ENCODE results near the gene TCERG1L. TPM values are rescaled to one million over a fixed set of nuclear protein-coding genes. Genes with fewer than 3 reads are reported as not detected.

TCERG1L gene
- polyA plus RNA-seq, 1 of the 3 experiments (the other 2 are of a cell fraction): not detected

- 49% methylated on average over 16 of the region's 16 CpGs for WGBS (ENCODE audit: low lambda C conversion rate)
- Histone ChIP-seq H3F3A (replicated peaks; ENCODE audit: insufficient read depth) (no peaks in the 10 kb centered on the region), H2AFZ (ENCODE audit: low read depth) (no peak overlapping the region), H3K4me1 (ENCODE audit: control insufficient read depth in 1 of 2, insufficient read depth in 2 of 2, low read depth in 1 of 2, low read length in 1 of 2) (peaks cover 0 to 38% of the 10 kb centered on the region in 2 experiments; a peak in 2 of 4 replicates), H3K9ac (no peak overlapping the region), H3K9me2 (no peaks in the 10 kb centered on the region), H3K27me3 (ENCODE audit: insufficient read depth) (no peaks in the 10 kb centered on the region), H3K4me3 (ENCODE audit: low read depth in 2 of 2, low read length in 1 of 2) (no peak overlapping the region), H3K4me2 (no peak overlapping the region), H4K20me1 (ENCODE audit: insufficient read depth) (no peaks in the 10 kb centered on the region), H3K27ac (ENCODE audit: low read depth in 2 of 2, low read length in 1 of 2) (peak overlapping the region in 1 of 2 experiments; percentile 76; a peak in 2 of 4 replicates), H3K79me2 (ENCODE audit: insufficient read depth) (no peaks in the 10 kb centered on the region), H3K36me3 (replicated peaks in 1 of 2; ENCODE audit: control insufficient read depth in 1 of 2, insufficient read depth in 2 of 2, low read length in 1 of 2) (no peaks in the 10 kb centered on the region), H3K9me3 (no peaks in the 10 kb centered on the region)
- CTCF ChIA-PET: interaction anchor here (1.0 to 1.5 kb wide), 3 partner anchors 12 to 229 kb away, joined by 3 to 4 read pairs (median 3); no protein-coding TSS in a partner anchor
- POLR2A ChIA-PET: interaction anchor here (0.6 kb wide), 1 partner anchor 794 kb away, joined by 3 read pairs; no protein-coding TSS in a partner anchor
- TF ChIP-seq RFX5 (IDR thresholded peaks at IDR 0.05; ENCODE audit: low read length): no peak
- no peak for TF ChIP-seq SMC3 (IDR thresholded peaks at IDR 0.05; ENCODE audit: low read depth, low read length)
- peak in 1 of 2 experiments; percentile 41; a peak in 1 of 4 replicates for TF ChIP-seq EP300 (IDR thresholded peaks at IDR 0.05; ENCODE audit: borderline replicate concordance in 1 of 2, low read depth in 1 of 2, low read length in 1 of 2)
- TF ChIP-seq NFIC (IDR thresholded peaks at IDR 0.05; ENCODE audit: borderline replicate concordance): no peak
- no peak for TF ChIP-seq JUND (IDR thresholded peaks at IDR 0.05)
- peak; percentile 52 for TF ChIP-seq CHD2 (IDR thresholded peaks at IDR 0.05; ENCODE audit: low read length, partially characterized antibody)
- TF ChIP-seq FOXJ3 (CRISPR knock-in tag; IDR thresholded peaks at IDR 0.05): peak; percentile 61; the same call in 1 of the 2 replicates
- TF ChIP-seq RCOR1 (IDR thresholded peaks at IDR 0.05; ENCODE audit: low read length): peak; percentile 57; the same call in 1 of the 2 replicates
- TF ChIP-seq RAD21 (IDR thresholded peaks at IDR 0.05; ENCODE audit: low read length): peak; percentile 1; the same call in 1 of the 2 replicates
- peak; percentile 64 for DNase-seq
Observed at GRCh38 chr10:131082991-131083481, 228.5 kb downstream of the TCERG1L start.

GRCh38 chr10:131082201-131082850 lies 229.2 kb downstream of the TCERG1L start:
- Histone ChIP-seq H3F3A (replicated peaks; ENCODE audit: insufficient read depth) (no peaks in the 10 kb centered on the region), H3K9me2 (no peaks in the 10 kb centered on the region), H3K4me1 (ENCODE audit: control insufficient read depth in 1 of 2, insufficient read depth in 2 of 2, low read depth in 1 of 2, low read length in 1 of 2) (peaks cover 0 to 38% of the 10 kb centered on the region in 2 experiments; a peak in 2 of 4 replicates), H3K9me3 (no peaks in the 10 kb centered on the region), H3K9ac (no peak overlapping the region), H3K36me3 (replicated peaks in 1 of 2; ENCODE audit: control insufficient read depth in 1 of 2, insufficient read depth in 2 of 2, low read length in 1 of 2) (no peaks in the 10 kb centered on the region), H3K4me2 (no peak overlapping the region), H3K79me2 (ENCODE audit: insufficient read depth) (no peaks in the 10 kb centered on the region), H3K4me3 (ENCODE audit: low read depth in 2 of 2, low read length in 1 of 2) (no peak overlapping the region), H2AFZ (ENCODE audit: low read depth) (no peak overlapping the region), H4K20me1 (ENCODE audit: insufficient read depth) (no peaks in the 10 kb centered on the region), H3K27ac (ENCODE audit: low read depth in 2 of 2, low read length in 1 of 2) (peak overlapping the region in 1 of 2 experiments; percentile 39; a peak in 2 of 4 replicates), H3K27me3 (ENCODE audit: insufficient read depth) (no peaks in the 10 kb centered on the region)
- no peak for DNase-seq
- POLR2A ChIA-PET: no interaction called here
- CTCF ChIA-PET: interaction anchor here (1.0 to 1.5 kb wide), 2 partner anchors 114 to 230 kb away, joined by 3 to 4 read pairs; no protein-coding TSS in a partner anchor
- TF ChIP-seq USF1 (IDR thresholded peaks at IDR 0.05; ENCODE audit: borderline replicate concordance, low read depth) (no peak), MAX (IDR thresholded peaks at IDR 0.05; ENCODE audit: low read depth) (no peak), YY1 (IDR thresholded peaks at IDR 0.05; ENCODE audit: low read depth) (no peak), TCF12 (IDR thresholded peaks at IDR 0.05) (no peak), CTCF (IDR thresholded peaks at IDR 0.05) (no peak), POLR2AphosphoS5 (IDR thresholded peaks at IDR 0.05; ENCODE audit: low read depth, low read length) (no peak), IRF3 (IDR thresholded peaks at IDR 0.05; ENCODE audit: low read depth, low read length) (no peak), RXRA (IDR thresholded peaks at IDR 0.05; ENCODE audit: borderline replicate concordance, low read depth) (no peak), USF2 (IDR thresholded peaks at IDR 0.05; ENCODE audit: borderline replicate concordance, low read depth, low read length) (no peak), SMC3 (IDR thresholded peaks at IDR 0.05; ENCODE audit: low read depth, low read length) (no peak), TAF1 (IDR thresholded peaks at IDR 0.05; ENCODE audit: borderline replicate concordance, low read depth, low read length) (no peak)
- WGBS (ENCODE audit: low lambda C conversion rate): 23% methylated on average over 4 of the region's 13 CpGs
